Fibroblast of gingiva (primary cell): Measurements from ENCODE around the gene CTNNAL1.
A peak's percentile ranks its signal among the peaks of the same experiment; 100 is the strongest.

ENCODE experiments used
- DNase-seq: peaks from one replicate; pipeline ENCODE4 v3.0.0-alpha.2; 2011; ENCODE audit warnings: low read depth

CTNNAL1 gene

DNA sequence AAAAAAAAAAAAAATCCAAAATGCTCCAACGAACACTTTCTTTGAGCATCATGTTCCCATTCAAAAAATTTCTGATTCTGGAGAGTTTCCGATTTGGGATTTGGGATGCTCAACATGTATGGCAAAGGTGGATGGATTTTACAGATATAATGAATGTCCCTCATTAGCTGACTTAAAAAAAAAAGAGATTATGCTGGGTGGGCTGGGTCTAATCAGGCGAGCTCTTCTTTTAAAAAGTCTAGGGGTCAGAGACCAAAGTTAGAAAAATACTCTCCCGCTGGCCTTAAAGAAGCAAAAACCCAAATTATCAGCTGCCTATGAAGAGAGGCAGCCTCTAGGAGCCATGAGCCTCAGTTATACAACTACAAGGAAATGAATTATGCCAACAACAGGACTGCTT, 15.2 kb upstream of the CTNNAL1 start:
- no peak for DNase-seq

DNA sequence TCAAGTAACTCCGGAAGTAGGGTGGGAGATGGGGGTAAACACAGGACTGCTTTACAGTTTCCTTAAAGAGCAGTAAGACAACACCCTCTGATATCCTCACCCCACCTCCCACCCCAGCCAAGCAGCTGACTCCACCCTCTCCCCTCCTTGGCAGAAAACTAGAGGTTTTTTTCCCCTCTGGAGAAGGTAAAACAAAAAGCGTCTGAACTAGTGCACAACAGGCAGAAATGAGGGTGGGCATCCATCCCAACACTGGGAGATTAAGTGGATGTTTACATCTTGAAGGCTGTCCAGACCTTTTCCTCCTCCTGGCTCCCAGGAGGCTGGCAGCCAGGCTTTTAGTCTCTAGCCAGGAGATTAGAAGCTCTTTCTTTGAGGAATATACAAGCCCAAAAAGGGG, 13.9 kb upstream of the CTNNAL1 start:
- DNase-seq: no peak

DNA sequence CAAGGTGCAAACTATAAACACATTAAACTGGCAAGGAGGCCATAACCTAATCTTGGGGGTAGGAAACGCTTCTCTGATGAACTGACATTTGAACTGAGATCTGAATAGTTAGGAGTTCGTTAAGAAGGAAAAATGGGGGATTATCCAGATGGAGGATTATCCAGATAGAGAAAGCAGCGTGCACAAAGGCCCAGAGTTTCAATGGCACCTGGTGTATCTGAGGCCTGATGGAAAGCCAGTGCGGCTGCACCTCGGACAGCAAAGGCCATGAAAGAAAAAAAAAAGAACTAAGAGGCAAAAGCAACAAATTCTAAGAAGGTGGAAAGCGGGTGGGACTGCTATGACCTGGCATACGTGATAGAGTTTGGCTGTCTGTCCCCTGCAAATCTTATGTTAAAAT, 13.0 kb upstream of the CTNNAL1 start:
- no peak for DNase-seq

DNA sequence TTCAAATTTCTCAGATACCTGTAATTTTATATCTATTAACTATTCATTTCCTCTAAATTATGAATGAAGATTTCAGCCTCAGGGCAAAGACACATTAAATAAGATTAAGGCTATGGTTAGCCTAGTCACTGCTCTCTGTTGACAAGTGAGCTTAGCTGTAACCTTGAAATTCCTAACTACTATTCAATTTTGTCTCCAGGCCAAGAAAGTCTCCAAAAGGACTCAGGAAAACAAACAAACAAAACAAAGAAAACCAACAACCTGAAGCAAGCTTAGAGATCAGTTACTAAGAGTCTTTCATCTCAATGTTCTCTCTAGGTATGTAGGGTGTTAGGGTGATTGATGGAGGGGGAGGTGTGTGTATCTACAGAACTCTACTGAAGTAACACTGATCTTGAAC, 9.6 kb upstream of the CTNNAL1 start:
- DNase-seq: no peak

DNA sequence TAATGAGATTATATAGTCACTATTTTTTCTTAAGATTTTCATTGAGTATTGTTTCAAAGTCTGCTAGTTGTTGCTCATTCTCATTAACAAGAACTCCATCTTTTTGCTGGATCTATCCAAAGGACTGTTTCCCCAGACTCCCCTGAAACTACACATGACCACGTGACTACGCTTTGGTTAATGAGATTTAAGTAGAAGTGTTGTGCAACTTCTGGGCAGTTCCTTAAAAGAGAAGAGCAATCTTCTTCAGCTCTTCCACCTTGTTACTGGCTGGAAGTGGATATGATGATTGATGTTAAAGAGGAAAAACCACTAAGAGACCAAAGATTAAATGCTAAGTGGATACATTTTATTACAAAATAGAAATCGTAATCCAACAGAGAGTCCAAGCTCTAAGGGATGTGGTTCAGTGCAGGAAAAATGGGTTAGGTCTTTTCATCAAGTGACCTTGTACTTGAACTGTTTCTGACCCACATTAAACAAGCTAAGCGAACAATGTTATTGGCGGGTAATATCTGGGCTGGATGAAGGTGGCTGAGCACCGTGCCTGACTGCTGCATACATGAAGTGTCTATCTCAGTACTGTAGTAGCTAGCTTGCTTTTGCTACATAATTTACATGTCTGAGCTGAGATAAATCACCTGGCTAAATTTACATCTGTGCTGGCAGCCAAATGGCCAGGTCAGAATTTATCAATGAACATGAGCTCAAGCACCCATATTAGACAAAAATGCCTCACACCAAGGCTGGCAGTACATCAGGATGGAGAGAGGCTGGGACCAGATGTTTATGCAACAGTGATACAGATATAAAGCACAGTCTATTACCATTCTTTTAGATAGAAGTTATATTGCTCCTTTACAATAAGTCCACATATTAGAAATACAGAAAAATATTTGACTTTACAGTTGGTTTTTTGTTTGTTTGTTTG, 7.5 kb upstream of the CTNNAL1 start:
- DNase-seq: no peak

DNA sequence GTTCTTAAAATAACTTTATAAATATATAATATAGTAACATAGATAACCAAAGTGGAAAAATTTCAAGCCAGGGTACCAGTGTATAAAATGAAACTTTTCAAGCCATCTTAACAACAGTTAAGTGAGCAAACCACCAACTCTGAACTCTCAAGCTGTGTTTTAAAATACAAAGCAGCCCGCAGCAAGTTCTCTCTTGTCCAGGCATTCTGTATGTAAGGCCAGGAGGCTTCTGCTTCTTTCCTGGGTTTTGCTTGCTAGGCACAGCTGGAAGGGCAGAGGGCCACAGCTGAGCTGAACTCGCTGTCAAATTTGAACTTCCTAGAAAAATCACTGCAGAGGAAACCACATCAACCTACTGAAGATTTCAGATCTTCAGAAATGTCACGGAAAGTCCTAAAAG, 6.8 kb upstream of the CTNNAL1 start:
- DNase-seq: no peak

DNA sequence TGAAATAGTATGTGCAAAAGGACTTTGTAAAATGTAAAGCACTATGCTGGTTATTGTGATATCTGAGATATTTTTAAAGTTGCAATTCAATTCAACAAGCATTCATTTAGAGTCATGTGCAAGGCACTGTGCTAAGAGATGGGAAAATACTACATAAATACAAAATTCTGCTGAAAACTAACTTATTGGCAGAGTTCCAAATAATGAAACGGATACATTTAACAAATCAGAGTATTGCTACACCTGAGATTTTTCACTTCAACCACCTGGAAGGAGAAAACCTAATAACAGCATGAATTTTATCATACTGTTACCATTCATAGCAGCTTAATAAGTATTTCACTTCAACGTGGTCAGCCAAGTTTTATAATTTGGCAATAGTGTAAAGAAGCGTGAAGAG, 6.1 kb upstream of the CTNNAL1 start:
- no peak for DNase-seq

DNA sequence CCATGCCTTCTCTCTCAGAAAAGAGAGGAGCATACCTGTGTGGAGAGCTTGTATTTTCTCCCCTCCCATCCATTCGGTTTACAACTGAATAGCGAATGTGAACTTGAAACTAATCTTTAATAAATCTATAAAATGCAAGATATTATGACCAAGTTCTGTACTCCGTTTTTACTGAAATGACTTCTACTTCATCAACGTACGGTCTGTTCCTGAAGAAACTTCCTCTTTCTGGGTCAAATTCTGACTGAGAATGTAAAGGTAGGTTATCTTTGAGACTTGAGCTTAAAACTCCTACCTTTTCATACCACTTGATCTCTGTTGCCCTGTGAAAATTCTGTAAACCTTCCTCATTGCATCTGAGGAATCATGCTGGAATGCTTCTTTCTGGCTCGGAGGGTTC, 4.2 kb upstream of the CTNNAL1 start:
- DNase-seq: no peak

DNA sequence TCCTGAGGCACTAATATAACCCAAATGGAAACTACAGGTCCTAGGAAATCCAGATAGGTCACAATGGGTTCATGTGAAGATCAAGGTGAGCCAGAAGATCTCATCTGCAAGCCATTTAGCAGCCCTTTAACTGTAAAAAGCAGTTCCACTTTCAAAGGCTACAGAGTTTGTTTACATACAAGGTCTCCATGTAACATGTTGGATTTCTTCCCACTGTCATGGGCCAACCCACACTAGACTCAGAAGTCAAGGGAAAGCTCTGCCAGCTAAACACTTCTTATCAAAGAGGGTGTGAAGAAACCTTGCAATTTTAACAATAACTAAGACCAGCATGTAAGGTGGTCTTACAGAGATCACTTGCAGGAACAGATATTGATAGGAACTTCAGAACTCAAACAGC, 3.8 kb upstream of the CTNNAL1 start:
- DNase-seq: peak; percentile 38

DNA sequence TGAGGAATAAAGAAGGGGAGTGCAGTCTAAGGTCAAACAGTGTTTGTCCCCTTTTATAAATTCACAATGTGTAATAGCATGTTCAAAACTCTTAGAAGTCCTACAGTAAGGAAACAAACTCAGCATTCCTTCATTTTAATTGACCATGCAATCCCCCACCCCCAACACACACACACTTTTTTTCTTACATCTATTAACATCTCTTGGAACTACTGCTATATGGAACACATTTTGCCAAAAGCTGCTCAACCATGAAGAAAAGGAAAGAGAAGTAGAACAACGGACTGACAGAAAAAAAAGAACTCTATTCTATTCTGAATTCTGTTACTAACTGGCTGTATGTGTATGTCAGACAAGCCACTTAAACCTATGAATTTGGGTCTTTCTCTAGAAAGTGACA, 2.8 kb upstream of the CTNNAL1 start:
- DNase-seq: no peak

DNA sequence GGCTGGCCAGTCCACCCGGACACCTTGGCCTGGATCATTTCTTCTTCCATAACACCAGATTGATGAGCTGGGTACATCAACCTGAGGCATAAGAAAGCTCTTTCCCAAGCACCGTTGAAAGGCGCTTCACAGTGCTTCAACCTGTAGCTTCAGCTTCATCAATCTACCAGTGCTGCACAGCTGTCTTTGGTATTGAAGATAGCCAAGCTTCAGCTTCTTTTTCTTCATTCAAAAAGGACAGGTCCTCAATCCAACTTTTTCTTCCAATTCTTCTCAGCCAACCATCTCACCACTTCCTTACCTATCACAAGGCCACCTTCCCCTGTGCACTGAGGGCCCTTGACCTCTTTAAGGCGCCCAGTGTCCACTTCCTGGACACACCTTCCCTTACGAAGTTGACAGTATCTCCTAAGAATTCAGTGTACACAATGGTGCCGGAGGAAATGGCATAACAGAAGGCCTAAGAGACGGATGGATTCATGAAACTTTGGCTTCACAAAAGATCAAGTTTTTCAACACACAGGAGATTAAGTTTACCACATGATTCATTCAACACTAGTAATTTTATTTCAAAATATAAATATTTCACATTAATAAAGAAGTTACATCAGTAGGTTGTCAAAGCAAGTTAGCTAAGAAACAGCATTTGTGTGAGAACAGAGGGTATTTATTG, 1.4 kb upstream of the CTNNAL1 start:
- DNase-seq: peak; percentile 5

DNA sequence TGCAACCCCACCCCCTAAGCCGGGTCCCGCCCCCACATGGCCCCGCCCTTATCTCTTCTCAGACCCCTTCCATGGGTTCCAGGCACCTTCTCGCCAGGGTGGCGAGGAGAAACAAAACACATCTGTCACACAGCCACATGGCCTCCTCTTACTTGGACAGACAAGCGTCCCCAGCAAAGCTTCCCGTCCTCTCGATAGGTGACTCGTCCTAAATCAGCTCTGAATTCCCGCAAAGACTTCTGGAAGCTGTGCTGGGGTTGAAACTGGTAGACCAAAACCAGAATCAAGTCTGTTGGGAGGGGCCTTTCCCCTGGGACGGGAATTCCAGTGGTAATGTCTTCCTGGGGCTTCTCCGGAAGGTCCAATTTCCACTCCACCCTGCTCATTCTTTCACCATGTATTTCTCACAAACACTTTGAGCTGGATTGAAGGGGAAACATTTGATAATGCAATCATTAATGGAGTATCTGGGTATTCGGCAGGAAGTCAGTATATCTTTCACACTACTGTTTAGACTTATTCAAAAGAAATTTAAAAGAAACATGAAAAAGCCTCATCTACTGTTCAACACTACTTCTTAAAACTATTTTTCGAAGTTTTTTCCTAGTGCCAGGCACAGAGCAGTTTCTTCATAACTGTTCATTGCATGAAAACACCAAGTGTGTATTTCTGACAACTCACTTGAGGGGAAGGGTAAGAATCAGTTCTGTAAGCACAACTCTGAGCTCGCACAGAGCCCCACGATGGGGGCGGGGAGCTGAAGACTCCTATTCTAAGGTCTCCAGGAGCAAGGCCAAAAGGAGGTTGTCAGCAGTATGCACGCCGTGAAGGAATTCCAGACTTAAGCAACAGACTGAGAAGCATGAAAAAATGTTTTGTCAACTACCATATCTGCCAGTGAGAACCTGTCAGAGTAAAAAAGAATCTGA, 644 bp upstream of the CTNNAL1 start:
- DNase-seq: peak; percentile 82

DNA sequence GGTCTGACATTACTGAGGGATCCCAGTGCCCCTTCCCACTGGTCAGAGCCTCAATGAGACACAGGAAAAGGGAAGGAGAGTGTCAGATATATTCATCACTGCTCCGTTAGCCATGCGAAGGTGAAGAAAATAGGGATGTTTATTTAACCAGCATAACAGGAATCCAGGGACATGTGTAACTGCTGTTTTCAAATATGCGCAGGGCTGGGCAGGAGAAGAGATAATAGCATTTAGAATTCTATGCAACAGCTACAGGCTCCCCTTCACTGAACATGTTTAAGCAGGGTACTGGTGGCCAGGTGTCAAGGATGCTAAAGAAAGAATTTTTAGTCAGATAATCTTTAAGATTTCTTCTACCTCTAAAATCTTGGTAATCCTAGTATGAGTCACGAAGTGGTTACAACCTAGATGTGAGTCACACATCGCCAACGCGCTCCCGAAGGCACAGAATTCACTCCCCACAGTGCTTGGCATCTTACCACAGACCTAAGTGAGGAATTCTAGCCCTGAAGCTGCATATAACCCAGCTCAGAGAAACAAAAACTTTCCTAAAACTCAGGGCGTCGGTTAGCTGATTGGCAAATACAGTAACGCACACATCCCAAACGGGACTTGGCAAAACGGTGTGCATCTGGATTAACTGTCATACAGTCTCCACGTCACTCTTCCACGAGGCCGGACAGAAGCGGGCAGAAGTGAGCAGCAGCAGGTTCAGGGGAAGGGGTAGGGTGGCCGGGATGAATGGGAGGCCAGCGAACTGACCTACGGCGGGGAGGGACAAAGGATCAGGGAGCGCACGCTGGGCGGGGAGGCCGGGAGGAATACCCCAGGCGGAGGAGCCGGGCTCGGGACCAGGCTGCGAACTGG, 1.1 kb downstream of the CTNNAL1 start:
- peak; percentile 95 for DNase-seq

DNA sequence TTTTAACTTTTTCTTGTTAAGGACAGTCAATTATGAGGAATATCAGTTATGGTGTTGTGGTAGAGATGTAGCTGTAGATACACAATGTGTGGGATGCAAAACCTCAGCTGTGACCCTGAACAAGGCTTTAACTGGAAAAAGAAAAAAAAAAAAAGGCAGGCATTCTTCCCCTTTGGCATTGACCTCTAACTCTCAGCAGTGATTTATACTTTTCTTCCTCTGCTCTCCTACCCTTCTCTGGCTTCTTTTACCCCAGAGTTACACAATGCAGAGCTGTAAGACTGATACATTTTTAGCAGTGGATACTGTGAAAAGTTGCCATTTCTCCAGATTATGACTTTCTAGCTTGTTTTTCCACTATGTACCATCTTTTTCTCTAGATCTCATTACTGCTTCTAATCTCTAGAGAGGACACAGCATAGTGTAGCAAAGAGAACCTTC, 2.0 kb downstream of the CTNNAL1 start:
- DNase-seq: peak; percentile 29

DNA sequence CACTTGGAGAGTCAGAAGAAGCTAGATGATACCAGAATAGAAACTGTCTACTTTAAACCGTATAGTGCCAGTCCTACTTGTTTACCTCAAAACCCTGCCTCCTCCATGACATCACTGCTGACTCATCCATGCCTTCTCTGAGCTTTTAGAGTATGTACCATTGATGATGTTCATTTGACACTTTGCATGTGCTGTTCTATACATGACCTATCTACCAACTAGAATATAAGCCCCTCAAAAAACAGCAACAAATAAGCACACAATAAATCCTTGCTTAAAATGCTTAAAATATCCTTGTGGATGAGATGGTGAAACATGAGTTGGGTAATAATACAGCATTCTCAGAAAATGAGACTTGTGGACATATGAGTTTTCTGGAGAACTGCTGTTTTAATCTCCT, 2.6 kb downstream of the CTNNAL1 start:
- DNase-seq: peak; percentile 64

DNA sequence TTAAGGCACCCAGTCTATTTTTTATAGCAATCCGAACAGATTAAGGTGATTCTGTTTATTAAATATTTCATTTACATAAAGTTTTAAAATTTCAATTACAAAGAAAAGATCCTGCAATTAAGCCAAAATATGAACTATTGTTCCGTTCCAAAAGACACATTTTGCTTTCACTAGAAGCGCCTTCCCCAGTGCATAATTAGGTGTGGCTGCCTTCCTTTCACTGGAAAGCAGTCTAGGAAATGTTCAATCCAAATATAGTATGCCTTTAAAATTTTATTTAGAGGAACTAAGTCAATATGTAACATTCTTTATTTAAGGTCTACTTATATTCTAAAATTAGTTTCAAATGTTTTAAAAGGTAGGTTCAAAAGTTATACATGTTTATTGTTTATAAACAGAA, 7.6 kb downstream of the CTNNAL1 start:
- no peak for DNase-seq

DNA sequence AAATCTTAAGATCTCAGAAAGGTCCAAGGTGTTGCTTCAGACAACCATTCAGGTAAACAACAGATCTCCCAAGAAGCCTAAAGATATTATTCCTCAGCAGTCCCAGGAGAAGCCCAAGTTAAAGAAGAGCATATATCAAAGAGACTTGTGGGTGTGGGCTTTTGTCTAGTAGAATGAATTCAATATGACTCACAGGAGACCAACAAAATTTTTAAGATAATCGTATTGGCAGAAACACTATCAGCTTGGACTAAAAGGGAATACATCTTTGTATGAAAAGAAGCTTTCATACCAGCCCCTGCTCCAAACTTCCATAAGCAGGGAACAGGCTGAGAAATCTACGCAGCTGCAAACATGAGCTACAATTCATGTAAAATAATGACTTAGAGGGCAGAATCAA, 10.2 kb downstream of the CTNNAL1 start:
- no peak for DNase-seq

DNA sequence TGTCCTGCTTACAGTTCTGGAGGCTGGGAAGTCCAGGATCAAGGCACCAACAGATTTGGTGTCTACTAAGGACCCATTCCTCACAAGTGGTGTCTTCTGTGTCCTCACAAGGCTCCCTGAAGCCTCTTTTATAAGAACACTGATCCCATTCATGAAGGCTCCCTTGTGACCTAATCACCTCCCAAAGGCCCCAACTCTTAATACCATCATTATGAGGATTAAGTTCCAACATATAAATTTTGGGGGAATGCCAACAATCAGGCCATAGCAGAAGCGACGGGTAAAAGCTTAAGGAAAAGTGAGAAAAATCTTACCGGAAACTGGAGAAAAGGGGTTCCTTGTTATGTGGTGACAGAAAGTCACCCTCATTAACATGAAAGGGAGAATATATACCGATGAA, 11.2 kb downstream of the CTNNAL1 start:
- DNase-seq: no peak

DNA sequence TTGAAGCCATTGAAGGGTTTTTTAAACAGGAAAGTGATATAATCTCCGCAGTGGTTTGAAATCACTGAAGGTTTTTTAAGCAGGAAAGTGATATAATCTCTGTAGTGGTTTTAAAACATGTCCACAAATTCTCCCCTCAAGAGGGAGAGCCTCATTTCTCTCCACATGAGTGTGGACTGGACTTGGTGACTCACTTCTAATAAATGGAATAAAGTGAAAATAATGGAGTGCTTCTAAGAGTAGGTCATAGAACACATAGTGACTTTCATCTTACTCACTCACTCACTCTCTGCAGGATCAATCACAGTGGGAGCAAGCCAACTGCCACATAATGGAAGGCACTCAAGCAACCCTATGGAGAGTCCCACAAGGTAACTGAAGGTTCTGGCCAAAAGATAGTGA, 12.0 kb downstream of the CTNNAL1 start:
- DNase-seq: peak; percentile 15

DNA sequence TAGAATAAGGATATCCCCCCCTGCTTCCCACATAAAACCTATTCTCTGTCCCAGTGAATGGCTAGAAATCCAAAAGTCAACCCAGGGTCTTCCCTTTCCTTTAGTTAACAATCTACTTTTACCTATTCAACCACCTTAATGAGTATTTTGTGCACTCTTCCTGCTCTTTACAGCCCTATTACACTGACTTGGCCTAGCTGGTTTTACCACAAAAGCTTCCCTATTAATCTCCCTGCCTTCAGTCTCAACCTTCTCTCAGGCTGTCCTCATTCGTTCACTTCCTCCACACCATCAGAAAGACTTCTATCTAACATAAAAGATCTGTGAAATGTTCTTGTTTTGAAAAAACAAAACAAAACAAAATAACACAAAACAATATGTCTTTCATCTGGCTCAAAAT, 16.2 kb downstream of the CTNNAL1 start:
- DNase-seq: no peak

DNA sequence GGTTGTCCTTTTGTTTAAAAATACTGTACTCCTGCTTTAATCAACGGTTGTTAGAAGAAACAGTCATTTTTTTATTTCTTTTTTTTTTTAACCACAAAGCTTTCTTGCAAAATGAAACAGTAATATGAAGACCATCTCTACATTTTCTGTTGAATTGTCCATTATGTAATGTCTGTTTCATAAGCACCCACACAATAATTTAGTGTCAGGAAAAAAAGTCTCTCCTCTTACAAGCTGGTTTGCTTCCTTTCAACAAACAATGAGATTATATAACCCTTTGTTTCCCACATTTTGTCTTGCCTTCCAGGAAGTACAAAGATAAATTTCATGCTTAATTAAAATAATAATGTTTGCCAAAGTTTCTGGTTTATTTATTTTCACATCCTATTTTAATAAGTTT, 16.7 kb downstream of the CTNNAL1 start:
- no peak for DNase-seq
